Kasumi-1 (cell line): ENCODE measurements around the gene CCDC71.

Source experiments
- DNase-seq, 2 experiments: peaks; one replicate each; lab custom pipeline; 2025; lab: John Stamatoyannopoulos, UW

The CCDC71 gene

DNA sequence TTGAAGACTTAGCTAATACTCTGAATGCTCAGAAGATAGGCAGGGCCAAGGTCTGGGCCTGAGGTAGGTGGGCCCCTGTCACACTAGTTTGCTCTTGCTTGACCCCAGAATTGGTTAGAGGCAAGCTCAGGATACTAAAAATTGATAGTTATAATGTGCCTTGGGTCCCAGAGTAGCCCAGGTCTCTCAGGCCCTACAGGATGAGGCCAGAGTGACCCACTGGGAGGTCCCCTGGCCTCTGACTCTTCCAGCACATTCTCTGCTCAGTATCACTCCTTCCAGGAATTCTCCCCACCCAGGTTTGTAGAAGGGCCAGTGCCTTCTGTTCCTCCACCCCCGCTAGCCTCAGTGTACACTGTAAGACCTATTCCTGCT is 4.6 kb upstream of the CCDC71 start:
- no peak for DNase-seq

DNA sequence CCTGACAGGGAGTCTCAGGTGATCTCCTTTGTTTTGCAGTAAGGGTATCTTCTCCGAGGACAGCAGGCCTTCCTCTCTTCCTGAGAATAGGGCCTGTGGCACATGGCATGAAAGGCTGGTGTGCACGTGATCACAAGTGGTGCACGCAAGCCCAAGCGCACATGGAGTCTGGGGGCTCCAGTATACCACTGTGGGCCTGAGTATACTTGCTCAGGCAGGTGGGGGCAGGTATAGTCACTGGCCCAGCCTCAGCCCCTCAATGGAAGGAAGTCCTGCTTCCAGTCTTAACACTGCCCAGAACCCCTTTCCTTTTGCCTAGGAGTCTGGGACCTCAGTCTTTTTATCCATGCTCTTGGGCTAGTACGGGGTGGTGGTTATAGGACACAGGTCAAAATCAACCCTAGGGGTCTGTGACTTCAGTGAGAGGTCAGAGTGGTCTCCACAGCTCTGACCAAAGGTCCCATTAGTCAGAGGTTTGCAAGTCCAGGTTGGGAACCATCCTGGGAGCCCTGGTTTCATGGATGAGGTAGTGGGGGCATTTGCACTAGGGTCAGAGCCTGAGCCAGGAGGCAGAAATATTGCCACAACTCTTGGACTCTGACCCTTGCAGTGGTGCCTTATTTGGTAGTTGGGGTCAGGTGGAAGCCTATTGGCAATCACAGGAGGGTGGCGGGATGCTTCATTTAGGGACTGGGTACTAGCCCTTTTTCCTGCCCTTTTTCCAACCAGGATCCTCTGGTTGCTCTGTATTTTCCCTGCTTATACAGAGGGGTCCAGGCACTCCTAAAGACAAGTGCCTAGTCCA is 823 bp upstream of the CCDC71 start:
- DNase-seq: no peak

DNA sequence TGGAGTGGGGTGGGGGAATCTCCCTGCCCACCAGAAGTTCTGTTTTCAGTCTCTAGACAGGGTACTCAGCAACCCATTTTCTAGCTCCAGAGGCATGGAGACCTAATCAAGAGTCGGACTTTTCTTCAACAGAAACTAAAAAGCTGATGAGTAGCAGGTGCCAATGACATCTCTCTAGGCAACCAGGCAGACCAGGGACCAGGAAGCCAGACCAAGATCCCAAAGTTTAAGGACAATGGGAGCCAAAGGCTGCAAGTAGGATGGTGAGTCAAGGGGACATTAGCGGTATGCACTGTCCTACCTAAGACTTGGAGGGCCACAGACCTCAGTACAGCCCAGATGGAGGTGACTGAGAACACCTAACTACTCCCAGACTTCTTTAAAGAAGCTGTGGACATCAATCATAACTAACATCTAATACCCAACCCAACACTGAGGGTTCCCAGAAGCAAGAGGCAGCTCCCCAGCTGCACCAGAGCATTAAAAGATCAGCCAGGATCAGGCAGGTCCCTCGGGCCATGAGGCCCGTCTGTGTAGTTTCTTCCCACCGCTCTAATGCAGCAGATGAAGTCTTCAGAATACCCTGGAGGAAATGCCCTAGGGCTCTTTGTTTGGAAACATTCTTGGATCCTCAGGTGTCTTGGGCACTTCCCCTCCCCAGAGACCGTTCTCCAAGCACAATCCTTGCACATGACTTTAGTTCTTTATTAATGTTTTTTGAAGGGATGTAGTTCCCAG is 979 bp downstream of the CCDC71 start:
- no peak for DNase-seq

DNA sequence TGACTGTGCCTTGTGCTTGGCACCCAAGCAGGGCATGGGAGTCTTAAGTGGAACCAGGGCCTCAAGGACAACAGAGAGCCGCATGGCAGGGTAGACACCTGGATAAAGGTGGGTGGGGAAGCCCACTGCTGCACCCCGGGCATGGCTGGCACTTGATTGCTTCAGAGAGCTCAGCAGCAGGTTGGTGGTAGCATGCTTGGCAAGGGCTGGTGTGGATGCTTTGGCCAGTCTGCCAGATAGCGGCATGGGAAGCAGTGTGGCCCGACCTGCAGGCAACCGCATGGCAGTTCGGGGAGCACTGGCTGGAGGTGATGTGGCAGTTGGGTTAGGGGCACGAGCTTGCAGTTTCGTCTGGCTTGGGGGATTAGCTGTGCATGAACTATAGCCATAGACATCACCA is 2.5 kb downstream of the CCDC71 start:
- DNase-seq: no peak

DNA sequence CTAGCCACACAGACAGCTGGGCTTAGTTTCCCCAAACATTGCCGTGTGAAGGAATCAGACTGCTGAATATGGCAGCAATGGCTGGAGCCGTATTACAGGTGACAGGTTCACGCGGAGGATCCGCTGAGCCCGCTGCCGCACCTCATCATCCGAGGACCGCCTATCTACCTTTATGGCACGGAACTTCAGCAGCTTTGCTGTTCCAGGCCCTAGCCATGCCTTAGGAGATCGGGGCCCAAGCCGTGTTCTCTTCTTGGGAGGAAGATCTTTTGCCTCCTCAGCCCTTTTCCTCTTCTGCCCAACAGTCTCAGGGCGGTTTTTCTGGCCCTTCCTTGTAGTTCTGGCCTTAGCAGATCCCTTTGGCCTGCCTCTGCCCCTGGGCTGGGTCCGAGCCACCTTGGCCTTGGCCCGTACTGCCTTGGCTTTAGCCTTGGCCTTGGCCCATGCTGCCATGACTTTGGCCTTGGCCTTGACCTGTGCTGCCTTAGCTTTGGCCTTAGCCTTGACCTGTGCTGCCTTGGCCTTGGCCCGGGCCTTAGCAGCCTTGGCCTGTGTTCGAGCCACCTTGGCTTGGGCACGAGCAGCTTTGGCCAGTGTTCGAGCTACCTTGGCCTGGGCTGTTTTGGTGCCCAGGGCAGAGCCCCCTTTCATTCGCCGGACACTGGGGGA is 3.2 kb downstream of the CCDC71 start:
- no peak for DNase-seq

DNA sequence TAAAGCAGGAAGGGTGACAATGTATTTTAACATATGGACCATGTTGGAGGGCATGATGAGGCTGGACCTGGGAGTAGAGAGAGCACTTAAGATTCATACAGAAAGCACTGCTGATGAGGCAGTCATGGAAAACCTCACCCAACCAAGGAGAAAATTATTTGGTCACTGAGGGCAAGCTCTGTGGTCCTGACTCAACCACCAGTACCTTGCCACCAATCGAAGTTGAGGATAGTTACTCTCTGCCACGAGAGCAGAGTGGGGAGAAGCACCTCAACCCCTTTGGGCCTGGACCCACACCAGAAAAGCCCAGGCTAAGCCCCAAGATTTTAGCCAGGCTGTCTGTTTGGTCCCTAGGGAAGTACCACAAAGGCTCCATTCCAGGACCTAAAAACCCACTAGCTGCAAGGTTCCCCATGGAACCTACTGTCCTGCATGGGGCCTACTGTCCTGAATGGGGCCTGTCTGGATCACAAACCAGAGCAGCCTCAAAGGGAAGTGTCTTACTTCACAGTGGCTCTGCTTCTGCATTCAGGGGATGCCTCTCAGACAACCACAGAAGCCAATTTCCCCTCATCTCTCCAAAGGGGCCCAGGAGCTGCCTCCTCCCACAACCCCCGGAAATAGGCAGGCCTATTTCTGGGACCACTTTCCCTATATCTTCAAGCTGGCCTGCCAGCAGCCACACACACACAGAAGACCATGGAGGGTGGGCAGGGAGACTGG is 4.2 kb downstream of the CCDC71 start:
- peak; percentile 91 to 93 for DNase-seq

DNA sequence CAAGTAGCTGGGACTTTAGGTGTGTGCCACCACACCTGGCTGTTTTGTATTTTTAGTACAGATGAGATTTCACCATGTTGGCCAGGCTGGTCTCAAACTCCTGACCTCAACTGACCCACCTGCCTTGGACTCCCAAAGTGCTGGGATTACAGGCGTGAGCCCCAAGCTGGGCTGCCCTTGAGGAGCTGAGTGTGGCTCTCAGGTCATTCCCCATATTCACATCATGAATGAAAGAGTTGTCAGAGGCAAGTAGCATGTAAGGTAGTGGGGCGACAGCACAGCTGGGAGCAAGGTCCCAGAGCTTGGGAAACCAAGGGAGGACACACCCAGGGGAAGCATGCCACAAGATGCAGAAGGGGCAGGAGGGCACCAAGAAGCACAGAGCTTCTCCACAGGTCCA is 4.9 kb downstream of the CCDC71 start:
- DNase-seq: no peak

DNA sequence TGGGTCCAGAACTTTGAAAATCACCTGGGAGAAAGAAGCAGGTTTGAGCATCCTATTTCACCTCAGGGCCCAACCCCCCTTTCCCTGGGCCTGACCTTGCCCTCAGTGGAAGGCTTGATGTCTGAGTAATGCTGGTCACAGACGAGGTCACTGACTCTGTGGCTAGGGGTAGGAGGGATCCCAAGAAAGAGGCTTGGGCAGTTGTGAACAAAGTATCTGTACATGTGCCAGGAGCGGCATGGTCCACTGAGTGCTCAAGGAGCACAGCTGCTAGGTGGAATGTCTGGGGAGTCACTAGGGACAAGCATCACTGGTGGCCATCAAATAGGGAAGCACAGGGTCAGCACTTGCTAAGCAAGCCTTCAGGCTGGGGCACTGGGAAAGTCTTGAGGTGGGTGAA is 7.3 kb downstream of the CCDC71 start:
- DNase-seq: no peak

DNA sequence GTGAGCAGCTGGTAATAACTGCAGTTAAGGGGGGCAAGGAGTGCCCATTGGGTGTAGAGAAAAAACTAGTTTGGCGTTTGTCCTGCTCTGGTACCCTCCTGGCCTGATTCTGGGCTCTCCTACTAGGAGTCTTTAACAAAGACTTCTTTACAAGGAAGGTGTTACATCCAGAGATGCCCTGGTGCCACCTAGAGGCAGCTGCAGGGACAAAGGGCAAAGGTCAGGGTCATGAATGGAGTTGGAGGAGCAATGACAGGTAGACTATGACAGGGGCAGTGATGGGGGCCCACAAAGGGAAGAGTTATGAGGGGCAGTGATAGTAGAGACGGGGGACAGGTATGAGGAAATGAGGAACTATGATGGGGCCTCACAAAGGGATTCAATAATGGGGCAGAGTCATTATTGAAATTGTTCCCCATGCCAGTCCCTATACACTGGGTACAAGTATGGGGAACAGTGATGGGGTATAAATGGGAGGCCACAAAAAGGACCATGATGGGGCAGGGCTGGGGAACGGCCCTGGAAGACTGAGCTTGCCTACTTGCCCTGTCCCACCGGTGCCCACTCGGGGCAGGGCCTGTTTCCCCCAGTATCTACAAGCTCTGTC is 7.9 kb downstream of the CCDC71 start:
- DNase-seq: peak; percentile 33 to 41

DNA sequence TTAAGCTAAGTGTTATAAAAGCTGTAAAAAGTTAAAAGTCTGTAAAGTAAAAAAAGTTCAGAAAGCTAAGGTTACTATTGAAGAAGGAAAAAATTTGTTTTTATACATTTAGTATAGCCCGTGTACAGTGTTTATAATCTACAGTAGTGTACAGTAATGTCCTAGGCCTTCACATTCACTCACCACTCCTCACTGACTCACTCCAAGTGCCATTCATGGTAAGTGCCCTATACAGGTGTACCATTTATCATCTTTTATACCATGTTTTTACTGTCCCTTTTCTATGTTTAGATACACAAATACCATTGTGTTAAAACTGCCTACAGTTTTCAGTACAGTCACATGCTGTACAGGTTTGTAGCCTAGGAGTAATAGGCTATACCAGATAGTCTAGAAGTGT is 8.8 kb downstream of the CCDC71 start:
- no peak for DNase-seq

DNA sequence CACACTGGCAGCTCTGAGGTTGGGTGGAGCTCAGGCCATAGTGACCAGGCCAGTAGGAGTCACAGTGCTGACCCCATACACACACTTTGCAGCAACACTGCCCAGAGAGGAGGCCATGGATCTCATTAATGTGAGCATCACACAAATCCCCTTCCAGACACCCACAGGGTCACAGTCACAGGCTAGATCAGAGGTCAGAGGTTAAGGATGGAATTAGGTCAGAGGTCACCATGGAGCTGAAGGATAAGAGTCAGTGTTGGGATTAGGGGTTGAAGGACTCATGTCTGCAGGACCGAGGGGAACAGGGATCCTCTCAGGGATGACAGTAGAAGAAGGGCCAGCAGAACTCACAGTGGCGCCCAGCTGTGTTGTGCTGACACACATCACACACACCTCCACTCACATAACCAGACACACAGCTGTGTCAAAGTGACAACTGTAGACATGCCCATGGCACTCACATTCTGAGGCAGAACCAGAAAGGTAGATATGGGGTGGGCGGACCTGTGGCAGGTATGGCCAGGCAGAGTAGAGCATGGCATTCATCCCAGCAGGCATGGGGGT is 12.7 kb downstream of the CCDC71 start:
- no peak for DNase-seq

DNA sequence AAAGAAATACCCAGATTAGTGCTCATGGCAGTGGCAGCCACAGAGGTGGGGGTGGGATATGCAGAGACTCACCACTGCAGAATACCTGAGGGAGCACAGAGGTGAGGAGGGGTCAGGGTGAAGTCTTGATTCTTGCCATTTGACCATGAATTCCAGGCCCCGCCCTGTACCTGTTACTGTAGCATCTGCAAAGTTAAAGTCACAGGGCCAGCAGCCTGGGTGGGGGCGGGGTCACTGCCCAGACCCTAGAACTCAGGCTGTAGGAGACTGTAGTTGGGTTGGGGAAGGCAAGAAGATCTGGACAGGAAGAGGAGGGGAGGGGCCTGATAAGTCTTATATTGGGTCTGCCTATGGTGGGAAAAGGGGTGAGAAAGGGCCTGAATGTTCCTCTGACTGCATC is 14.5 kb downstream of the CCDC71 start:
- DNase-seq: no peak

DNA sequence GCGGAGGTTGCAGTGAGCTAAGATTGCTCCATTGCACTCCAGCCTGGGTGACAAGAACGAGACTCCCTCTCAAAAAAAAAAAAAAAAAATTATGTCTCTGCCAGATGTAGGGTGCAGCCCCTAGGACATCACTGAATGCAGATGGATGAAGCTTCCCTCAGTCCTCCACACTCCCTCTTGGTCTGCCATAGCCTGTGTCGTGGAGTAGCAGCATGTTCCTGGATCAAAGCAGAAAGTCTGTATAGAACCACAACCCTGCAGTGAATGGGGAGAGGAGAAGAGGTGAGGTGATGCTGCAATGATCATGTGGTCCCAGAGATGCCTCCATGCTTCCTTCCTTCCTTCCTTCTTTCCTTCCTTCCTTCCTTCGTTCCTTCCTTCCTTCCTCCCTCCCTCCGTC is 18.0 kb downstream of the CCDC71 start:
- DNase-seq: no peak

DNA sequence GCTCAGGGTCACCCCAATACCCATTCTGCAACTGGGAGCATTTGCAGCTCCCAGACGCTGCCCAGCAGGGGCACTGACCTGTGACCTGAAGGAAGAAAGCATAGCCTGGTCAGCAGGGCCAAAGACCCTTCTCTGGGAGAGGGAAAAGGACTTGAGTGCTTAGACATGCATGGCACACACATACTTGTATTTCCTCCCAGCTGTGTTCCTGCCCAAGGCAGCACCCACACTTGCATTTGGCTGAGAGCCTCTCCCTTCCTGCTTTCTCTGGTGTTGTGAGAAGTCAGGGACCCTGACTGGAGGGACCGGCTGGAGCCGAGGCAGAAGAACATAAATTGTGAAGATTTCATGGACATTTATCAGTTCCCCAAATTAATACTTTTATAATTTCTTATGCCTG is 26.1 kb downstream of the CCDC71 start:
- DNase-seq: no peak

DNA sequence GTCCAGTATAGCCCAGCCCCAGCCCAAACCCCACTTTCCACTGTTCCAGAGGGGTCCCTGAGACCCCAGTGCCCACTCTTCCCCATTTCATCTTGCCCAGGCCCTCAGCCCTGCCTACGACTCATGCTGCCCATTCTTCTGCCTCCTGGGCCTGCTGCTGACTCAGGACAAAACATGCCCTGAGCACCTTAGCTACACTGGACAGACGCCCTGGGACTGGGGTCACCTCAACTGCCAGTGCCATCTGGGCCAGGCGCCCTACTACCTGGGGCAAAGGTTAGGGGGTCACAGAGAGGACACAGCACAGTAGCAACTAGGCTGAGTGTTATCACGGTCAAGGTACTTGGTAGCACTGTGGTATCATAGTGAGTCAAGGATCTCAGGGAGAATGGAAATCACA is 30.6 kb downstream of the CCDC71 start:
- no peak for DNase-seq

DNA sequence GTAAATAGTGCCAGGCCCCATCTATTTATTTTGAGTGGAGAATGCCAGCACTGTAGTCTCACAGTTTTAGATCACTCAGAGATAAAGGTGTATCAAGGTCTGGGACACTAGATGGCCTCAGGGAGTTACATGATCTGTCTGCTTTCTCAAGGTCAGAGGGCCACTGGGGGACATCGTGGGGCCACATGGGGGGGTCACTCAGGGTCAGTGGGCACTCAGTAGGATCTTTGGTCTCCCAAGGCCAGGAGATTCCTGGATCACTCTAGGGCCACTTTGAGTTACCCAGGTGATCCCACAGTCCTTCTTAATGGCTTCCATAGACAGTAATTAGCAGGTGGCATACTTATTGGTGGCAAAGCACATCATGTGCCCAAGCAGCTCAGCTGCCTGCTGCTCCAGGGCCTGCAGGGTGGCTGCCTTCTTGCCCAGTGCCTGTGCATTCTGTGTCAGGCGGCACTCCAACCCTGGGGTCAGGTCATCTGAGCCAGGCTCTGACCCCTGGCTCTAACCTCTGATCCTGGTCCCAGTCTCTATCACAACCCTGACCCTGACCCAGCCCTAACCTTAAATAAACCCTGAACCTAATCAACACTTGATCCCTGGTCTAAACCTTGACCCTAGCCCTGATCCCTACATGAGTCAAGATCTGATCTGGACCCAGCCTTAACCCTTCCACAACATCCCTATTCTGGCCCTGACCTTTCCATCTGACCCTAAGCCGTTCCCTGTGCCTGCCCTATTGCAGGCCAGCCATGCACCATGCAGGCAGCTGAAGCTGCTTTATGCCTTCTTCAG is 31.5 kb downstream of the CCDC71 start:
- no peak for DNase-seq

DNA sequence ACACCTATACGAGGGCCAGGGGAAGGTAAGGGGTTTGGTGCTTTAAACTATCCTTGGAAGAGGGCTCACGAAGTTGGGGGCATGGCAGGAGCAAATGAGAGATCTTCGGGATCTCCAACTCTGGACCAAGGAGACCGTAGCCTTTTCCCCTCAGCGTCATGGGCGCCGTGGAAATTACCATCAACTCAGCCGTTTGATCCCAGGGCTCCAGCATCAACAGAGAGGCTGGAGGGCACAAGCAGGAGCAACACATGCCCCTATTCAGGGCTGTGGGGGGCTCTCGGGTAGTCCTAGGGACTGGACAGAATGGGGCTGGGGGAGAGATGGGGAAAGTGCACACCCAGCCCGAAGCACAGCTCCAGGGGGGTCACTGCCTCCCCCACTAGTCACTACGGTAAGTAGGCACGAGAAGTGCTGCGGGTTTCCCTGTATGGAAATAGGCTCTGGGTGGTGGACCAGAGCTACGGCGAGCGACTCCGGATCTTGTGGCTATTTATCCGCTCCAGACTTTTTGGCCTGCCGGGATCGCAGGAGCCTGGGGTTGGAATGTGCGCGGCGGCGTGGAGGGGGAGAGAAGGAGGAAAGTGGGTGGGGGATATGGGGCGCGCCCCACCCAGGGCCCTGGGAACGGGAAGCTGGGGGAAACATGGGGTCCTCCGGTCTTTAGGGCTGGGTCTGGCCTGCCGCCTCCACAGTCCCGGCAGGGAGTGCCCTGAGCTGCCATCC is 32.7 kb downstream of the CCDC71 start:
- DNase-seq: peak; percentile 22 to 44

DNA sequence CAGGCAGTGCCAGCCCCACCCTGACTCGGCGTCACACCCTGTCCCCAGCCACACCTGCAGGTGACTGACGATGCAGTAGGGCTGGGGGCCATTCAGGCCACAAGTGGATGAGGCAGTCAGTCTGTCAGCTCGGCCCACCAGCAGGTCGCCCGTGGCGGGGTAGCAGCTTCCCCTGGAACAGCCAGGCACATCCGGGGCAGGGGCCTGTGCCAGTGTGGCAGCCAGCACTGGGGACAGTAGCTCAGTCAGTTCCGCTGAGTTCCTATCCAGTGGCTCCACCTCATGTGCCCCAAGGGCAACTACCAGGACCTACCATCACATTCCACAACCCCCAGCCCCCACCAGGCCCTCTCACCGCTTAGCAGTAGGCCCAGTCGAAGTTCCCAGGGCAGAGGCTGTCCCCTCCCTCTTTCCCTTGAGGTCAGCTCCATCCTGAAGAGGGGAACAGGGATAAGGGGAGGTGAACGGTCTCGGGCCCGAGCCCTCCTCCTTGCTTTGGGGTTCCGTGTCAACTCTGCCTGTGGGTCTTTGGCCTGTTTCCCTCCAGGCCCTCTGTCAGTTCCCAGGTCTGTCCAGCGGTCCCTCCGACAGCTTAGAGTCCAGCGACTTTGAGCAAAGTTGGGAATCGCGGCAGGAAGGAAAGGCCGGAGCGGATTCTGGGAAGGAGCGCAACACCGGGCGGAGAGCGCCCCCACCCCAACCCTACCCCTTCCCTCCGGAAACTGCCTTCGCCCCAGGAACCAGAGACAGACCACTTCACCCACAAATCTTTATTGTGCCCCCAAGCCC is 33.5 kb downstream of the CCDC71 start, which contains the start of gene LAMB2:
TSS of gene LAMB2 (minus strand) at position 614 of the 789 bp plus-strand sequence. CDS start at position 431, 183 bp downstream.
- DNase-seq: no peak

DNA sequence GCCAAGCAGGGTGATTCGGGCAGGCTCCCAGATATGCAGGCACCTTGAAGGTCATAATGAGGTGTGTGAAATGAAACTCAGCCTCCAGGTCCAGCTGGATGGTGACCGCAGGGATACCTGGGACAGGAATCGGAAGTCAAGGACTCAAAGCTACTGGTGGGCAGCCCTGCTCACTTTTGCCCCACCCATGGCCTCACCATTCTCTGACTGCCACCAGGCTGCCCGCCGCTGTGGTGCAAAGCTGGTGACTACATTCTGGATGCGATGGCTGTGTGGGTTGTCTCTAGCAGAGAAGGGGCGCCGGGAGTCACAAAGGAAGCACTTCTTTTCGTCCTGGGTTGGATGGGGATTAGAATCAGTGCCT is 34.1 kb downstream of the CCDC71 start:
- no peak for DNase-seq
